Choroid plexus epithelial cell (primary cell): Measurements from ENCODE around the gene RYR3.

Source experiments
- DNase-seq: peaks from one replicate; pipeline ENCODE4 v3.0.0-alpha.2; 2010; ENCODE audit warnings: low read depth
- H3K4me3 ChIP-seq: 2 replicates; pipeline ENCODE4 v1.5.1; 2011; ENCODE audit warnings: low read depth, mild to moderate bottlenecking, control low read depth, low read length, moderate library complexity
- CTCF ChIP-seq: conservative IDR thresholded peaks from 2 replicates; pipeline ENCODE4 v1.5.1; 2011; ENCODE audit warnings: low read depth, mild to moderate bottlenecking, control low read depth, inconsistent platforms, low read length, moderate library complexity

Gene RYR3

GRCh38 chr15:33649217-33649933 lies 338.6 kb downstream of the RYR3 start:
- no peak overlapping the region for H3K4me3 ChIP-seq
- DNase-seq, result no peak
- TF ChIP-seq CTCF, result no peak

GRCh38 chr15:33654860-33655259 lies 344.1 kb downstream of the RYR3 start:
- no peak overlapping the region for H3K4me3 ChIP-seq
- TF ChIP-seq CTCF, result no peak
- no peak for DNase-seq

- no peak for TF ChIP-seq CTCF
These were observed 344.7 kb downstream of the RYR3 start for GRCh38 chr15:33655488-33655887.

GRCh38 chr15:33656168-33656567 lies 345.4 kb downstream of the RYR3 start:
- H3K4me3 ChIP-seq, result no peak overlapping the region
- no peak for DNase-seq
- no peak for TF ChIP-seq CTCF

More at GRCh38 chr15:33655488-33655887, 344.7 kb downstream of the RYR3 start:
- no peak for DNase-seq
- H3K4me3 ChIP-seq, result no peak overlapping the region

- H3K4me3 ChIP-seq, result no peak overlapping the region
- TF ChIP-seq CTCF, result no peak
- DNase-seq, result no peak
These were observed 349.4 kb downstream of the RYR3 start for GRCh38 chr15:33660151-33660550.

GRCh38 chr15:33662014-33662413 lies 351.2 kb downstream of the RYR3 start:
- no peak overlapping the region for H3K4me3 ChIP-seq
- no peak for TF ChIP-seq CTCF
- DNase-seq, result no peak

GRCh38 chr15:33664947-33665346 lies 354.2 kb downstream of the RYR3 start:
- no peak for DNase-seq
- TF ChIP-seq CTCF, result no peak
- H3K4me3 ChIP-seq, result no peak overlapping the region
